ENCODE results near the gene DPRX. TPM values are rescaled to one million over a fixed set of nuclear protein-coding genes. Genes with fewer than 3 reads are reported as not detected.

Gene DPRX
- total and polyA plus RNA-seq, 11 donors = 0.14 TPM; not detected in 10

GRCh38 chr19:53634768-53635167 is 3.0 kb downstream of the DPRX start:
- Histone ChIP-seq H3K4me1 (no peaks in the 10 kb centered on the region), H3K4me3 (no peak overlapping the region), H3K36me3 (no peaks in the 10 kb centered on the region), H3K27me3 (no peaks in the 10 kb centered on the region), H3K27ac (no peak overlapping the region), H3K9me3 (no peaks in the 10 kb centered on the region)
- DNase-seq (peak in 1 of 5 donors; percentile 13), ATAC-seq (no peak)
- intact Hi-C loops (cut with DNase I) = no loop called here
- WGBS, 4 donors = 75 to 82% (median 81%) methylated on average over 10 of the region's 10 CpGs
- TF ChIP-seq CTCF (IDR thresholded peaks at IDR 0.05) (no peak), POLR2A (IDR thresholded peaks at IDR 0.05) (no peak)

GRCh38 chr19:53639471-53639870 is 7.7 kb downstream of the DPRX start:
- WGBS, 4 donors = 73 to 76% (median 74%) methylated on average over 7 of the region's 7 CpGs
- TF ChIP-seq CTCF (IDR thresholded peaks at IDR 0.05) = no peak
- no peak for TF ChIP-seq POLR2A (IDR thresholded peaks at IDR 0.05)

GRCh38 chr19:53642381-53643099 is 10.7 kb downstream of the DPRX start:
- DNase-seq (no peak), ATAC-seq (no peak)
- Histone ChIP-seq H3K4me3 (no peak overlapping the region), H3K27ac (no peak overlapping the region), H3K9me3 (no peaks in the 10 kb centered on the region), H3K27me3 (no peaks in the 10 kb centered on the region), H3K36me3 (no peaks in the 10 kb centered on the region), H3K4me1 (peaks cover 0 to 5% (median 0%) of the 10 kb centered on the region in 12 donors)
- no peak for TF ChIP-seq CTCF (IDR thresholded peaks at IDR 0.05)
- TF ChIP-seq POLR2A (IDR thresholded peaks at IDR 0.05) = no peak
- 75 to 83% (median 80%) methylated on average over 8 of the region's 8 CpGs for whole genome bisulfite sequencing, 4 donors
- intact Hi-C loops (cut with DNase I) = no loop called here

More at GRCh38 chr19:53639471-53639870, 7.7 kb downstream of the DPRX start:
- Histone ChIP-seq H3K9me3 (no peaks in the 10 kb centered on the region), H3K4me1 (no peaks in the 10 kb centered on the region), H3K4me3 (no peak overlapping the region), H3K27me3 (no peaks in the 10 kb centered on the region), H3K36me3 (no peaks in the 10 kb centered on the region), H3K27ac (no peak overlapping the region)
- ATAC-seq (no peak), DNase-seq (no peak)
- intact Hi-C loops (cut with DNase I) = no loop called here

- intact Hi-C loops (cut with DNase I) = no loop called here
- Histone ChIP-seq H3K9me3 (peaks cover 0 to 11% (median 3%) of the 10 kb centered on the region in 12 donors), H3K27ac (peak overlapping the region in 2 of 12 donors; percentile 27 to 68), H3K36me3 (no peaks in the 10 kb centered on the region), H3K4me1 (peaks cover 0 to 5% (median 0%) of the 10 kb centered on the region in 12 donors), H3K27me3 (no peaks in the 10 kb centered on the region), H3K4me3 (no peak overlapping the region)
- TF ChIP-seq CTCF (IDR thresholded peaks at IDR 0.05) (no peak), POLR2A (IDR thresholded peaks at IDR 0.05) (no peak)
- 69 to 82% (median 76%) methylated on average over 4 of the region's 4 CpGs for WGBS, 4 donors
- DNase-seq (no peak), ATAC-seq (no peak)
These were observed 12.4 kb downstream of the DPRX start for GRCh38 chr19:53644061-53644816.
